K562 (cell line): ENCODE measurements around the gene SH3D21. TPM values are rescaled to one million over a fixed set of nuclear protein-coding genes. Genes with fewer than 3 reads are reported as not detected.

Experiments
- ASH1L ChIP-seq: fragments of 450-650 bp; IDR thresholded peaks from 2 replicates; pipeline ENCODE4 v1.6.1; 2018; ENCODE audit warnings: borderline replicate concordance, mild to moderate bottlenecking, low read depth; ENCODE audit not compliant: partially characterized antibody
- FOXP4 ChIP-seq: sonication (generic); formaldehyde crosslinking; IDR thresholded peaks from 2 replicates; pipeline ENCODE4 v1.8.0; 2022; ENCODE audit warnings: mild to moderate bottlenecking, missing genetic modification reagents, borderline replicate concordance
- HDAC1 ChIP-seq, 2 experiments: fragments of 450-650 bp; IDR thresholded peaks; 2 replicates each; pipeline ENCODE4 v1.6.1; 2016 to 2017; ENCODE audit warnings: inconsistent platforms in 1 of 2, mild to moderate bottlenecking in 1 of 2, moderate library complexity in 1 of 2
- HLTF ChIP-seq: fragments of 450-650 bp; IDR thresholded peaks from 2 replicates; pipeline ENCODE4 v1.6.1; 2016
- HMBOX1 ChIP-seq: sonication (generic); IDR thresholded peaks from 2 replicates; pipeline ENCODE4 v1.6.1; 2016
- KDM5B ChIP-seq: fragments of 200-600 bp; sonication (generic); IDR thresholded peaks from 2 replicates; pipeline ENCODE4 v1.6.1; 2012; ENCODE audit warnings: low read depth, mild to moderate bottlenecking, moderate library complexity, low read length, control low read depth, inconsistent platforms; ENCODE audit not compliant: insufficient replicate concordance
- REST ChIP-seq, 2 experiments: fragments of 450-650 bp; formaldehyde crosslinking in 1 of 2; IDR thresholded peaks; 2 replicates each; pipeline versions ENCODE4 v1.4.0 to v1.6.1; 2014 to 2020; ENCODE audit warnings: mild to moderate bottlenecking in 2 of 2, borderline replicate concordance in 1 of 2, low read depth in 1 of 2
- VEZF1 ChIP-seq: fragments of 200-800 bp; sonication (Bioruptor generic); IDR thresholded peaks from 2 replicates; pipeline ENCODE4 v1.6.1; 2017; ENCODE audit warnings: missing genetic modification characterization, missing compliant biosample characterization
- ZC3H4 ChIP-seq: sonication (generic); formaldehyde crosslinking; IDR thresholded peaks from 2 replicates; pipeline ENCODE4 v1.9.0; 2021; ENCODE audit warnings: missing genetic modification reagents, borderline replicate concordance
- ZNF740 ChIP-seq, 3 experiments: fragments of 200-800 bp in 1 of 3; sonication (Bioruptor generic) in 1 of 3; sonication (generic) in 1 of 3; formaldehyde crosslinking in 1 of 3; IDR thresholded peaks; 2 replicates each; pipeline versions ENCODE4 v1.6.1 to v1.8.0; 2016 to 2022; ENCODE audit warnings: mild to moderate bottlenecking in 2 of 3, missing compliant biosample characterization in 2 of 3, missing genetic modification characterization in 2 of 3, missing genetic modification reagents in 1 of 3
- polyA plus RNA-seq, 8 experiments: library from polyadenylated mRNA; depleted of rRNA in 4 of 8; stranded (reverse) in 5 of 8; unstranded in 3 of 8; fragments of >200 nt; fragmentation: Nextera tagmentation in 2 of 8; fragmentation: Illumina TruSeq in 1 of 8; extraction: Ambion mirVana in 2 of 8; extraction: Trizol in 1 of 8; gene quantifications; 2 replicates each; pipeline versions ENCODE4 v1.2.1 to v1.2.3, GENCODE V29; 2011 to 2014; ENCODE audit warnings: inconsistent platforms in 1 of 8, missing spikeins in 1 of 8
- total RNA-seq, 7 experiments: library from RNA; depleted of rRNA in 6 of 7; stranded (reverse); fragments of >200 nt in 6 of 7; fragmentation: Illumina TruSeq in 2 of 7; extraction: Trizol in 2 of 7; gene quantifications; 2 replicates each; pipeline versions ENCODE4 v1.2.1 to v1.2.3, GENCODE V29; 2011 to 2021; ENCODE audit warnings: low replicate concordance in 1 of 7

Gene SH3D21
- total and polyA plus RNA-seq, 9 of the 15 experiments (the other 6 are each of a cell fraction or from before 2014, with no cell fraction given) = 0.01 to 4.7 (median 1.8) TPM

GRCh38 chr1:36285443-36286101, 20.6 kb upstream of the SH3D21 start (continued):
- peak; percentile 84 for TF ChIP-seq REST (IDR thresholded peaks at IDR 0.05; ENCODE audit: borderline replicate concordance)
- TF ChIP-seq REST (CRISPR knock-in tag; IDR thresholded peaks at IDR 0.05; ENCODE audit: low read depth) = no peak
- TF ChIP-seq ASH1L = no peak
- no peak for TF ChIP-seq HLTF
- 0 out of 2 replicates have a peak, but pooled peaks have one; percentile 36 for TF ChIP-seq VEZF1 (CRISPR knock-in tag)
- no peak for TF ChIP-seq ZC3H4 (CRISPR knock-in tag)
- TF ChIP-seq HMBOX1 = peak; percentile 78
- TF ChIP-seq HDAC1 (IDR thresholded peaks at IDR 0.05) = no peak
- TF ChIP-seq FOXP4 (CRISPR knock-in tag) = no peak
- no peak for TF ChIP-seq KDM5B
- no peak for TF ChIP-seq ZNF740 (CRISPR knock-in tag; IDR thresholded peaks at IDR 0.05)
- peak in 1 of 2 experiments; percentile 55; a peak in 2 of 4 replicates for TF ChIP-seq ZNF740 (tag; IDR thresholded peaks at IDR 0.05)
